DMS 273 treated with DMSO at 0.1 percent for 48 hours (cell line): ENCODE measurements around the gene DHRSX.
"Not testable (repeated sequence)": the region's sequence is repeated elsewhere in the genome, so short reads cannot be mapped to it uniquely, and the experiment has no call there.

Source experiments
- DNase-seq: peaks from one replicate; lab custom pipeline; 2025; lab: John Stamatoyannopoulos, UW

The DHRSX gene

GRCh38 chrX:2214138-2214823, 286.5 kb downstream of the DHRSX start:
- not testable (repeated sequence) for DNase-seq

- DNase-seq: not testable (repeated sequence)
Observed at GRCh38 chrX:2211667-2212066, 289.1 kb downstream of the DHRSX start.

GRCh38 chrX:2193273-2193592, 307.5 kb downstream of the DHRSX start:
- DNase-seq: no peak

- DNase-seq: no peak
Observed at GRCh38 chrX:2192584-2193272, 308.0 kb downstream of the DHRSX start.

GRCh38 chrX:2188840-2189239, 311.9 kb downstream of the DHRSX start:
- no peak for DNase-seq

- DNase-seq: no peak
Observed at GRCh38 chrX:2188330-2188792, 312.4 kb downstream of the DHRSX start.

GRCh38 chrX:2187352-2188115, 313.2 kb downstream of the DHRSX start:
- DNase-seq: no peak

- DNase-seq: no peak
Observed at GRCh38 chrX:2185341-2186082, 315.3 kb downstream of the DHRSX start.

- no peak for DNase-seq
Observed at GRCh38 chrX:2184089-2184488, 316.7 kb downstream of the DHRSX start.

GRCh38 chrX:2183193-2183725, 317.5 kb downstream of the DHRSX start:
- no peak for DNase-seq

- no peak for DNase-seq
Observed at GRCh38 chrX:2177541-2177940, 323.2 kb downstream of the DHRSX start.

GRCh38 chrX:2176733-2177132, 324.0 kb downstream of the DHRSX start:
- no peak for DNase-seq

- DNase-seq: no peak
Observed at GRCh38 chrX:2176274-2176673, 324.5 kb downstream of the DHRSX start.

GRCh38 chrX:2172359-2172758, 328.4 kb downstream of the DHRSX start:
- no peak for DNase-seq
